GDM1 (cell line): ENCODE data around the gene C20orf144.
A peak's percentile ranks its signal among the peaks of the same experiment; 100 is the strongest.
"Not testable (repeated sequence)": the region's sequence is repeated elsewhere in the genome, so short reads cannot be mapped to it uniquely, and the experiment has no call there.

Source experiments
- DNase-seq: peaks from one replicate; lab custom pipeline; 2025; lab: John Stamatoyannopoulos, UW

The C20orf144 gene

DNA sequence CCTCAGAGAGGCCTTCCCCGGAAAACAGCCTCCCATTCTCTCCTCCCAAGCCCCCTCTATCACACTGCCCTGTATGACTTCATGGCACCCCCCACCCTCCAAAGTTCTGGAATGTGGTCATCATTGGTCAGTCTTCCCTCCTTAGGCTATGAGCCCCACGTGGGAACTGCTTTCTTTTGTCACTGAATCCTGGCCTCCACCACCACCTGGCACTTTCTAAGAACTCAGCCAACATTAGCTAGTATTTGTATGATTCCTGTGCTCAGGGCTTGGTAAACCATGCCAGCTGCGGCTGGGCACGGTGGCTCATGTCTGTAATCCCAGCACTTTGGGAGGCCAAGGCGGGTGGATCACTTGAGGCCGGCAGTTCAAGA, 32.5 kb downstream of the C20orf144 start:
- DNase-seq, result no peak

DNA sequence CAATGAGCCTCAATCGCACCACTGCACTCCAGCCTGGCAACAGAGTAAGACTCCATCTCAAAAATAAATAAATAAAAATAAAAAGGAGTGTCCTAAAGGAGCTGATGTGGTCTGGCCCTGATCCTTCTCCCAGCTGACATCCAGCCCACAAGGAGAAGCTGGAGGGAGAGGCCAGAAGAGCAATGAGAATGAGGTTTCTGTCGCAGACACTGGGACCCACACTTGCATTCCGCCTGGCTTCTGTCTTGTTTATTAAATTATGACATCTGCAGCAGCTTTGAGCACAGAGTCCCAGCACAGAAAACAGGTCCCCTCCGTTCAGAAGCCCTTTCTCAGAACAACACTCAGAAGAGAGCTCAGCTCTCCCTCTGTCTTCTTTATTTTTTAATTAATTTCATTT, 34.3 kb downstream of the C20orf144 start:
- no peak for DNase-seq

DNA sequence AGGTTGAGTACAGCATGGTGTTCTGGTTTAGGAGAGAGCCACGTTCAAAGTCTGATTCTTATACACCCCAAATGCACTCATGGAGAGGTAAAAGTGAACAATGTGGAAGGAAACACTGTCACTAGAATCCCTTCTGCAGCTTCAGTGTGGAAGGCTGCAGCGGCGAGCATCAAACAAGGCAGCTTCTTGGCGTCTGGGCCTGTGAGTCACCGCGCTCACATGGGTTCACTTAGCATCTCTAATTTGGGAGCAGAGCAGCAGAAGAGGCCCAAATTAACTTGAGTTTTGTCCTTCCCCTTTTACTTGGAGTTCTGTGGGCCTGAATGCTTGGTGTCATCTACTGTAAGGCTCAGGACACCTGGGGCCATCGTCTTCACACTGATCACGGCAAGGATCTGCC, 35.0 kb downstream of the C20orf144 start:
- peak; percentile 17 for DNase-seq

DNA sequence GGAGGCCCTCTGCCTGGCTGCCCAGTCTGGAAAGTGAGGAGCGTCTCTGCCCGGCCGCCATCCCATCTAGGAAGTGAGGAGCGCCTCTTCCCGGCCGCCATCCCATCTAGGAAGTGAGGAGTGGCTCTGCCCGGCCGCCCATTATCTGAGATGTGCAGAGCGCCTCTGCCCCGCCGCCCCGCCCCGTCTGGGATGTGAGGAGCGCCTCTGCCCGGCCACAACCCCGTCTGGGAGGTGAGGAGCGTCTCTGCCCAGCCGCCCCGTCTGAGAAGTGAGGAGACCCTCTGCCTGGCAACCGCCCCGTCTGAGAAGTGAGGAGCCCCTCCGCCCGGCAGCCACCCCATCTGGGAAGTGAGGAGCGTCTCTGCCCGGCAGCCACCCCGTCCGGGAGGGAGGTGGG, 36.8 kb downstream of the C20orf144 start:
- DNase-seq, result not testable (repeated sequence)

DNA sequence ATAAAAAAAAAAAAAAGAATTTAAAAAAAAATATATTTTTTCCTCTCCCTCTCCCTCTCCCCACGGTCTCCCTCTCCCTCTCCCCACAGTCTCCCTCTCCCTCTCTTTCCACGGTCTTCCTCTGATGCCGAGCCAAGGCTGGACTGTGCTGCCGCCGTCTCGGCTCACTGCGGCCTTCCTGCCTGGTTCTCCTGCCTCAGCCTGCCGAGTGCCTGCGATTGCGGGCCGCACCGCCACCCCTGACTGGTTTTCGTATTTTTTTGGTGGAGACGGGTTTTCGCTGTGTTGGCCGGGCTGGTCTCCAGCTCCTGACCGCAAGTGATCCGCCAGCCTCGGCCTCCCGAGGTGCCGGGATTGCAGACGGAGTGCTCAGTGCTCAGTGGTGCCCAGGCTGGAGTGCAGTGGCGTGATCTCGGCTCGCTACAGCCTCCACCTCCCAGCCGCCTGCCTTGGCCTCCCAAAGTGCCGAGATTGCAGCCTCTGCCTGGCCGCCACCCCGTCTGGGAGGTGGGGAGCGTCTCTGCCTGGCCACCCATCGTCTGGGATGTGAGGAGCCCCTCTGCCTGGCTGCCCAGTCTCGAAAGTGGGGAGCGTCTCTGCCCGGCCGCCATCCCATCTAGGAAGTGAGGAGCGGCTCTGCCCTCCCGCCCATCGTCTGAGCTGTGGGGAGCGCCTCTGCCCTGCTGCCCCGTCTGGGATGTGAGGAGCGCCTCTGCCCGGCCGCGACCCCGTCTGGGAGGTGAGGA, 38.7 kb downstream of the C20orf144 start:
- DNase-seq, result not testable (repeated sequence)

DNA sequence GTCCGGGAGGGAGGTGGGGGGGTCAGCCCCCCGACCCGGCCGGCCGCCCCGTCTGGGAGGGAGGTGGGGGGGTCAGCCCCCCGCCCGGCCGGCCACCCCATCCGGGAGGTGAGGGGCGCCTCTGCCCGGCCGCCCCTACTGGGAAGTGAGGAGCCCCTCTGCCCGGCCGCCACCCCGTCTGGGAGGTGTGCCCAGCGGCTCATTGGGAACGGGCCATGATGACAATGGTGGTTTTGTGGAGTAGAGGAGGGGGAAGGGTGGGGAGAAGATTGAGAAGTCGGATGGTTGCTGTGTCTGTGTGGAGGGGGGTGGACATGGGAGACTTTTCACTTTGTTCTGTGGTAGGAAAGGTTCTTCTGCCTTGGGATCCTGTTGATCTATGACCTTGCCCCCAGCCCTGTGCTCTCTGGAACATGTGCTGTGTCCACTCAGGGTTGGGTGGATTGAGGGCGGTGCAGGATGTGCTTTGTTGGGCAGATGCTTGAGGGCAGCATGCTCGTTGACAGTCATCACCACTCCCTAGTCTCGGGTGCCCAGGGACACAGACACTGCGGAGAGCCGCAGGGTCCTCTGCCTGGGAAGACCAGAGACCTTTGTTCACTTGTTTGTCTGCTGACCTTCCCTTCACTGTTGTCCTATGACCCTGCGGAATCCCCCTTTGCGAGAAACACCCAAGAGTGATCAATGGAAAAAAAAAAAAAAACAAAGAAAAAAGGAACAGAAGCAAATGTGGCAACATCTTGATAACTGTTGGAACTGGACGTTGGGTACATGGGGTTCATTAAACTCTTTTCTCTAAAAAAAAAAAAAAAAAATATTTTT, 39.7 kb downstream of the C20orf144 start:
- no peak for DNase-seq

DNA sequence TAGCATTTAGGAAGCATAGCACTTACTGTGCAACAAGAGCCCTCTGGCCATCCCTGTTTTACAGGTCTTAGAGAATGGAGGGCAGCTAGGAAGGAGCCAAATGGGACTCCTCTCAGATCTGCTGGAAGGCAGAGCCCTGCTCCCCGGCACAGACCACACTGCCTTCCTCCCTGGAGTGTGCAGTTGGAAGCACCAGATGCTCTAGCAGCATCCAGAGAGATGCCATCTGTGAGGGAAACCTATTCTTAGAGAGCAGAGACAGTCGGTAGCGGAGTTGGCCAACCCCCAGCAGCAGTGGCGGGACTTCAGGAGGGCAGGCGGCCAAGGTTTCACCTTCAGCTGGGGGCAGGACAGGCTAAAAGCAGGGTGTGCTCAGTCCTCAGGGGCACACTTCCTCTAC, 40.7 kb downstream of the C20orf144 start:
- no peak for DNase-seq

DNA sequence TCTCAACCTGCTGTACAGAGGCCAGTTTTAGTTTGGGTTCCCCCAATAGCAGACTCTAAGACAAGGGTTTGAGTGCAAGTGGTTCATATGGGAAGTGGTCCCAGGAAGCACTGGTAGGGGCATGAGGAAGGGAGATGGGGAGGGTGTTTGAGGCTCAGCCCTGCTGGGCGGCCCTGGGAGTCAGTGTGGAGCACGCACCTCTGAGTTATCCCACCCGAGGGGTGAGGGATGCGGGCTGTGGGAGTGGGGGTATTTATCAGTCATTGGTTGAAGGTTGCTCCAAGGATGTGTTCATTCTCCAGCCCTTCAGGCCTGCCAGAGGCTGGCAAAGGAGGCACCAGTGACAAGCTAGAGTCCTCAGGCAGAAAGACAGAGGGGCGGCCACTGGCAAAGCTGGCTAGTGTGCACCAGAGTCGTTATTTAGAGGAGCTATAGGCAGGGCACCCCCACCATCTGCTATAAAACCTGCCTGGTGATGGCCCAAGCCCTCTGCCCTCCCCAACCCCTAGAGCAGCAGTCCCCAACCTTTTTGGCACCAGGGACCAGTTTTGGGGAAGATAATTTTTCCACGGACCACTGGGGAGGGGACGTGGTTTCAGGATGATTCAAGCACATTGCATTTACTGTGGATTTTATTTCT, 41.5 kb downstream of the C20orf144 start:
- DNase-seq, result no peak

DNA sequence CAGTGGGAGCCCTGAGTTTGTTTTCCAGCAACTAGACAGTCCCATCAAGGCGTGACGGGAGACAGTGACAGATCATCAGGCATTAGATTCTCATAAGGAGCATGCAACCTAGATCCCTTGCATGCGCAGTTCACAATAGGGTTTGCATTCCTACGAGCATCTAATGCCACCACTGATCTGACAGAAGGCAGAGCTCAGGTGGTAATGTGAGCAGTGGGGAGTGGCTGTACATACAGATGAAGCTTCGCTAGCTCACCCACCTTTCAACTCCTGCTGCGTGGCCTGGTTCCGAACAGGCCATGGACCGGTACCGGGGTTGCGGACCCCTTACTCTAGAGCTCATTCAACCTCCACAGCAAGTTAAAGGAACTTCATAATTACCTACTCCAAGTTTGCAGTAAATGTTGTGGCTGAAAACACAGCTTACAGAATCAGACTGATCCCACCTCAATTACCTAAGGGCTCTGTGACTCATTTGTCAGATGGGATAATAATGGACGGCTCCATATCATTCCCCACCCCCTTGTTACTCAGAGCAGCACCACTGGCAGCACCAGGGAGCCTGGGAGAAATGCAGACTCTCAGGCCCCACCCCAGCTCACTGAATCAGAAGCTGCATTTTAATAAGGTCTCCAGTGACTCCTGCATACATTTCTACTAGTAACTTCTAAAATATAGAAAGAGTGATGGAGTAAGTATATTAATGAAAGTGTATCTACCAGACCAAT, 42.2 kb downstream of the C20orf144 start:
- DNase-seq, result no peak

DNA sequence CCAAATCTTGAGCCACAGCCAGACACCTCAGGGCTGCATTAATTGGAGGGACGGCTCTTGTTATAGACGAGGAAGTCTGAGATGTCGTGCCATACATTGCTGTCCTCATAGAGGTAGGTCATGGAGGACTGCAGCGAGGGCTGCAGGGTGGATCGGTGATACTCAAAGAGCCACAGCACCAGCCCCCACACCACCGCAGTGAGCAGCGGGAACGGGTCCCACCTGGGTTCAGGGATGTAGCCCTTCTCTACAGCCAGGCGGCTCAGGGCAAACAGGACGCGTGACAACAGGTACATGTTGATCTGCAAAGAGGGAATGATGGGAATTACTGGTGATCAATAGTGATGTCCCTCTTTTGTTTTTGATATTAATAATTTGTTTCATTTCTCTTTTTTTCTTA, 45.5 kb downstream of the C20orf144 start:
- DNase-seq, result no peak

DNA sequence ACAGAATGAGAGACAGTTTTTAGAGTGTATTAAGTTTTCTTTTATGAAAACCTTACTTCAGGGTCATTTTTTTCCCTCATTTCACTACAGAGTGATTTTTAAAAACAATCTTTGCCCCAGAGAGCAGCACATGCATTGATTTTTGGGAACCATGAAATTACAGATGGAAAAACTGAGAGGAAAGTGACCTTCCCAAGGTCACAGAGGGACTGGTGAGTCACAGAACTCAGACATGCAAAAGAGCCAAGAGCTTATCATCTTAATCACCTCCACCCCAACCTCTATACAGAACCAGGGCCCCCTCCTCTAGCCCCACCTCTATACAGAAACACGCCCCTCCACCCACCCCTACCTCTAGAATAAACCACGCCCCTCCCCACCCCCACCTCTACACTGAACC, 47.3 kb downstream of the C20orf144 start:
- DNase-seq, result no peak

DNA sequence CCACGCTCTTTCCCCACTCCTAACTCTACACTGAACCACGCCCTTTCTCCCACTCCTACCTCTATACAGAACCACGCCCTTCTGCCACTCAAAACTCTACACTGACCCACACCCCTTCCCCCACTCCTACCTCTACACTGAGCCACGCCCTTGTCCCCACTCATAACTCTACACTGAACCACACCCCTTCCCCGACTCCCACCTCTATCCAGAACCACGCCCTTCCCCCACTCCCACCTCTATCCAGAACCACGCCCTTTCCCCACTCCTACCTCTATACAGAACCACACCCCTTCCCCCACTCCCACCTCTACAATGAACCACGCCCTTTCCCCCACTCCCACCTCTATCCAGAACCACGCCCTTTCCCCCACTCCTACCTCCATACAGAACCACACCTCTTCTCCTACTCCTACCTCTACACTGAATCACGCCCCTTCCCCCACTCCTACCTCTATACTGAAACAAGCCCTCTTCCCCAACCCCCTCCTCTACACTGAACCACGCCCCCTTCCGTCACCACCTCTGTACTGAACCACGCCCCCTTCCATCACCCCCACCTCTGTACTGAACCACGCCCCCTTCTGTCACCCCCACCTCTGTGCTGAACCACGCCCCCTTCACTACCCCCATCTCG, 47.9 kb downstream of the C20orf144 start:
- no peak for DNase-seq

DNA sequence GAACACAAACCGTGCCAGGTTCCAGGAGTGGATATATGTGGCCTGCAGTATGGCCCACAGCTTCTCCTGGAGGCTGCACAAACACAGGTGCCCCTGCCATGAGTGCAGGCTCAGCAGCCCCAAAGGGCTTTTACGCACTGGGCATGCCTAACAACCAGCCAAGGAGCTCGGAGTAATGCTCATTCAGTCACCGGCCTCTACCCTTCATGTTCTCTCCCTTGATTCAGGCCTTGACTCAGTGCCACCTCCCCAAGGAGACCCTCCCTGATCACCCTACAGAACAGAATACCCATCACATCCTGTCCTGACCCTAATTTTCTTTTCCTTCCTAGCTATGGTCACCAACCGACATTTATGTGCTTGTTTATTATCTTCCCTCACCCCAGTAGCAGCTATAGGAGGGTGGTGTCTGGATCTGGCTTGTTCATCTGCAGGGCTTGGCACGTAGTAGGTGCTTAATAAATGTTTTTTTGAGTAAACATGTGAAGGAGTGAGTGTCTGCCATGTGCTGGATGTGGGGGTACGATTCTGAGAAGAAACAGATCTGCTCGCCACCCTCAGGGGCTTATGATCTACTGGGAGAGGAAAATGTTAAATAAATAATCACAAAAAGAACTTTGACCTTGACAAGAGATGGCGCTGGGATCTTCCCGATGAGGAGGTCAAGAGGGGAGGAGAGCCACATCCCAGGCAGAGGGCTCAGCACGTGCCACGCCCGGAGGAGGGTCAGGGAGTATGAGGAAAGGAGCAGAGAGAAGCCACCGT, 48.7 kb downstream of the C20orf144 start:
- DNase-seq, result no peak

DNA sequence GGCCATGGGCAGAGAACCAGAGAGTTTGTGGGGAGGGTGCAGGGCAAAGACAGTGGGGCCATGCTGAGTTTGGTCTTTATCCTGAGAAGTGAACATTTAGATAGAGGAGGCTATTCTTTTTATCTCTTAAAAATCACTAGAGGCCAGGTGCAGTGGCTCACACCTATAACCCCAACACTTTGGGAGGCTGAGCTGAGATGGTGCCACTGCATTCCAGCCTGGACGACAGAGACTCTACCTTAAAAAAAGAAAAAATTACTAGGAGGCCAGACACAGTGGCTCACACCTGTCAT, 49.3 kb downstream of the C20orf144 start:
- no peak for DNase-seq
